ENCODE measurements around the gene SIGLEC6.
A peak's percentile ranks its signal among the peaks of the same experiment; 100 is the strongest.

The SIGLEC6 gene

DNA sequence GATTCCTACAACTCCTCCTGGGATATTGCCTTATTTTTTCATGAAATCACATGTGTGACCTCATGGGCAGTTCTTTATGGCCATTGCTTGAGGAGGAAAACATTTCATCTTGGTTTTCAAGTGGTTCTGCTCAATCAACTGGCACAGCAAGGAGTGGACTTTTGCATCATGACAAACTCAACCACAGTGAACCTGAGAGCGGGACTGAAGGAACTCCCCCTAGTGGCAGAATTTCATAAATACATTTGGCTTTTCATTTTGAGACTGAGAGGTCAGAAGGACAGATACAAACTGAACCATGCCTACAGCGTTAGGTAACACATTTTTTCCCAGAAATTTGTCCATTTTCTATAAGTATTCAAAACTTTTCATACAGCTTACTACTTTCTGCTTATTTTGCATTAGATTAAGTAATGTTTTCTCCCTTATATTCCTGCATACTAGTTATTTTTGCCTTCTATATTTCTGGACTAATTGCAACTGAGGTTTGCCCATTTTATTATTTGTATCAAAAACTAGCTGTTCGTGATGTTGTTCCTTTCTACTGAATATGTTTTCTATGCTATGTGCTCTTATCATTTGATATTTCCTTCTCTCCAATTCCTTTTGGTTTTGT is 16.5 kb downstream of the SIGLEC6 start:
- TF ChIP-seq, protein P1, sequence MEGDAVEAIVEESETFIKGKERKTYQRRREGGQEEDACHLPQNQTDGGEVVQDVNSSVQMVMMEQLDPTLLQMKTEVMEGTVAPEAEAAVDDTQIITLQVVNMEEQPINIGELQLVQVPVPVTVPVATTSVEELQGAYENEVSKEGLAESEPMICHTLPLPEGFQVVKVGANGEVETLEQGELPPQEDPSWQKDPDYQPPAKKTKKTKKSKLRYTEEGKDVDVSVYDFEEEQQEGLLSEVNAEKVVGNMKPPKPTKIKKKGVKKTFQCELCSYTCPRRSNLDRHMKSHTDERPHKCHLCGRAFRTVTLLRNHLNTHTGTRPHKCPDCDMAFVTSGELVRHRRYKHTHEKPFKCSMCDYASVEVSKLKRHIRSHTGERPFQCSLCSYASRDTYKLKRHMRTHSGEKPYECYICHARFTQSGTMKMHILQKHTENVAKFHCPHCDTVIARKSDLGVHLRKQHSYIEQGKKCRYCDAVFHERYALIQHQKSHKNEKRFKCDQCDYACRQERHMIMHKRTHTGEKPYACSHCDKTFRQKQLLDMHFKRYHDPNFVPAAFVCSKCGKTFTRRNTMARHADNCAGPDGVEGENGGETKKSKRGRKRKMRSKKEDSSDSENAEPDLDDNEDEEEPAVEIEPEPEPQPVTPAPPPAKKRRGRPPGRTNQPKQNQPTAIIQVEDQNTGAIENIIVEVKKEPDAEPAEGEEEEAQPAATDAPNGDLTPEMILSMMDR (IDR thresholded peaks at IDR 0.05; ENCODE audit: control insufficient read depth, insufficient read depth, low read depth, low read length, missing control alignments): peak; percentile 73
- DNase-seq (ENCODE audit: low read depth): peak; percentile 3
- no peak overlapping the region for H3K4me3 ChIP-seq (ENCODE audit: control insufficient read depth, low read depth, low read length)

DNA sequence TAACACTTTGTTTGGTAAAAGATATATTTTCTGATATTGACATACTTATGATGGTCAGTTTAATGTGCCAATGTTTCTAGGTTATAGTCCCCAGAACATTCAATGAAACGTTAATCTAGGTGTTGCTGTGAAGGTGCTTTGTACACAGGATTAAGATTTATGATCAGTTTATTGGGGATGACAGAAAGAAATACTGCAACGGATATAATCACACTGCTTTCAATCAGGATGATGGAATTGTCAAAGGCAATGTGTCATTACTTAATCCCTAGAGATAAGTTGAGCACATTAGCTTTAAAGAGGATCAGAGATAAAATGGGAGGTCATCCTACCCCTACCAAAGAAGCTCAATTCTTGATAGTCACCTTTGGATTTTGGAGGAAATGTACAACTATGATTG is 17.5 kb downstream of the SIGLEC6 start:
- no peak for DNase-seq (ENCODE audit: low read depth)
- TF ChIP-seq, protein P1 (IDR thresholded peaks at IDR 0.05; ENCODE audit: control insufficient read depth, insufficient read depth, low read depth, low read length, missing control alignments): no peak
- no peak overlapping the region for H3K4me3 ChIP-seq (ENCODE audit: control insufficient read depth, low read depth, low read length)

DNA sequence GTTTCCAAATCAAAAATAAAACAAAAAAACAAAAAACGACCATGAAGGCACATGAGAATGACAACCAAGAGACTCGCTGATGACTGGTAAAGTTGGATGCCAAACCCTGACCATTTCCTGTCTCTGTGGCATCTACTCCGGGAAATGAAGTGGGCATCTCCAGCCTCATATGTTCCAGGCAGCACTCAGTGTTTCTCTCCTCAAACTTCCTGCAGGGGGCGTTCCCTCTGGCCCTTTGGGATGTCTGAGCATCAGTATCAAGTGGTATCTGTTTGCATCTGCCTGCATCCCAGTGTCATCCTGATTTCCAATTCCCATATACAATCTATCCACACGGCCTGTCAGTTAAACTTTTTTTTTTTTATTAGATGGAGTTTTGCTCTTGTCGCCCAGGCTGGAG is 20.1 kb downstream of the SIGLEC6 start:
- TF ChIP-seq, protein P1 (IDR thresholded peaks at IDR 0.05; ENCODE audit: control insufficient read depth, insufficient read depth, low read depth, low read length, missing control alignments): peak; percentile 40
- H3K4me3 ChIP-seq (ENCODE audit: control insufficient read depth, low read depth, low read length): no peak overlapping the region
- DNase-seq (ENCODE audit: low read depth): no peak

DNA sequence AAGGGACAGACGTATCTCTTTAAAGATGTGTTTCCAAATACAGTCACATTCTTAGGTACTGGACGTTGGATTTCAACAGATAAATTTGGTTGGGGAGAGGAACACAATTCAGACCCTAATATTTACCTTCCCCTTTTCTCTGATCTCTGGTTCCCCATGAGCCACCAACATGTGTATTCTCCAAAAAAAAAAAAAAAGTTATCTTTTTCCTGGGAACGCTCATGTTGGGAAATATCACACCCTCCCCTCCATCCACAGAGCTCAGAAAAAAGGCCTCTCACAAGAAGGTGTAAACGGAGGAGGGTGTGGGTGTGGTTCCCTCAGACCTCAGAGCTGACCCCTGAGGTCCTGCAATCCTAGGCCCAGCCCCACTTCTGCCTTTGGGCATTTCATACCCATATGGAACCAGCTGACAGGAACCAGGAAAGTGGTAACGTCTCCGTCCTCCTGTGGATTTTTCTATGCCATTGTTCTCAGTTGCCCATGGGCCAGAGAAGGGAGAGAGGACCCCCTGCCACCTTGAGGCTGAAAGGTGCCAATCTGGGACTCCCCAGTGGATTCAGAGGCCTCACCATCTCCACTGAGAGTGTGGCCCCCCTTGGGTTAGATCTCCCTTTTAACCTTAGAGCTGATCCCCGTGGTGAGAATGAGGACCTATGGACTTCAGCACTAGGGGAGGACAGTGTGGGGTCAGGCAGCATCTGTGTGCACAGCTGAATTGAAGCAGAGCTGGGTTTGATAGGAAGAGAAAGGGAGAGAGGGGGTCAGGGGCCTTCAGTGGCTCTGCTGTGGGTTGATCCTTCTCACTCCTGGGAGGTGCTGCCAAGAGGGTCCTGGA is 21.4 kb downstream of the SIGLEC6 start:
- H3K4me3 ChIP-seq (ENCODE audit: control insufficient read depth, low read depth, low read length): no peak overlapping the region
- TF ChIP-seq, protein P1 (IDR thresholded peaks at IDR 0.05; ENCODE audit: control insufficient read depth, insufficient read depth, low read depth, low read length, missing control alignments): no peak
- no peak for DNase-seq (ENCODE audit: low read depth)

DNA sequence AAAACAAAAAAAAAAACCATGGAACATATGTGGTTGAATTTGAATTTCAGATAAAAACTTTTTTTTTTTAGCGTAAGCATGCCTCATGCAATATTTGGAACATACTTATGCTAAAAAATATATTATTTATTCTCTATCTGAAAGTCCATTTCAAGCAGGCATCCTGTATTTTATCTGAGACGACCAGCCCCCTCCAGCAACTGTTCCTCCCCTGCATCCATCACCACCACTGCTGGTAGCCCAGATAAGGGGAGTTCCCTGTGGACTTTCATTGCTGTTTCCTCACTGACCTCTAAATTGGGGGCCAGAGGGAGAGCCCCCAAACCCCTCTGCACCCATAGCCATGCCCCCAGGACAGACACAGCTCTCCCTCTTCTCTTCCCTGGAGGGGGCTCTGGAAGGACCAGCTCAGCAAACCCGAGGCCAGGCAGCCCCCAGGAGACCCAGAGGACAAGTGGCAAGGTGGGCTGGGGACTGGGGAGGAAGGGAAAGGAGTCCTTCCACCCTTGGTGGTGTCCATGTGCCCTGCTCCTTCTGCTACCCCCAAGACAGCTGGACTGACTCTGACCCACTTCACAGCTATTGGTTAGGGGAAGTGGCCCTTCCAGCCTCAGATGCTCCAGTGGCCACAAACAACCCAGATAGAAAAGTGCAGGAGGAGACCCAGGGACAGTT is 23.3 kb downstream of the SIGLEC6 start:
- DNase-seq (ENCODE audit: low read depth): no peak
- H3K4me3 ChIP-seq (ENCODE audit: control insufficient read depth, low read depth, low read length): no peak overlapping the region
- TF ChIP-seq, protein P1 (IDR thresholded peaks at IDR 0.05; ENCODE audit: control insufficient read depth, insufficient read depth, low read depth, low read length, missing control alignments): no peak

DNA sequence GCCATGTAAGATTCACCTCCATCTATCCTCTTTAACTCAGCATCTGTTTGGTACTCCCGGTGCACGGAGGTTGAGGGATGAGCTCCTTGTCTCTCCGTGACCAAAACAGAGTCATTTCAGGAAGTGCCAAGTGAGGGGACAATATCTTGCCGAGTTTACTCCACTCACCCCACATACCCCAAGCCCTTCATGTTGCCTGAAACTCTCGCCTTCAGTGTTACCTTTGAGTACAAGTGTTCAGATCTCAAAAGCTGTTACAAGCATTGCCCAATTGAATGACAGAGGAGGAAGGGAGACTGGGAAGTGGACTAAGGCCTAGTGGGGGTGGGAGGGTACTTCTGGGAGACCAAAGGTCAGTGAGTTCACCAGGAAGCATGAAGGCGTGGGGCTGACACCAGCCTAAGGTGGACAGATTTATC is 23.8 kb downstream of the SIGLEC6 start:
- no peak for DNase-seq (ENCODE audit: low read depth)
- TF ChIP-seq, protein P1 (IDR thresholded peaks at IDR 0.05; ENCODE audit: control insufficient read depth, insufficient read depth, low read depth, low read length, missing control alignments): no peak
- H3K4me3 ChIP-seq (ENCODE audit: control insufficient read depth, low read depth, low read length): no peak overlapping the region
